NCI-H1105 treated with DMSO at 0.1 percent for 48 hours (cell line): ENCODE results near the gene MPDZ.

ENCODE experiments used
- DNase-seq: peaks from one replicate; lab custom pipeline; 2025; lab: John Stamatoyannopoulos, UW

Gene MPDZ

GRCh38 chr9:13279284-13280141 lies at the start of gene MPDZ:
Gene MPDZ (minus strand): TSS chr9:13279692. CDS start chr9:13250315, 29,377 bp downstream.
- DNase-seq, result peak; percentile 72

GRCh38 chr9:13324988-13325387 lies 45.5 kb upstream of the MPDZ start:
- no peak for DNase-seq

- no peak for DNase-seq
Observed at GRCh38 chr9:13322828-13323550, 43.5 kb upstream of the MPDZ start.

- DNase-seq, result no peak
Observed at GRCh38 chr9:13318027-13318426, 38.5 kb upstream of the MPDZ start.

- DNase-seq, result no peak
Observed at GRCh38 chr9:13296972-13297371, 17.5 kb upstream of the MPDZ start.

GRCh38 chr9:13295556-13295955 lies 16.1 kb upstream of the MPDZ start:
- DNase-seq, result no peak

GRCh38 chr9:13292782-13293181 lies 13.3 kb upstream of the MPDZ start:
- no peak for DNase-seq

GRCh38 chr9:13292158-13292557 lies 12.7 kb upstream of the MPDZ start:
- DNase-seq, result no peak

- no peak for DNase-seq
Observed at GRCh38 chr9:13291718-13292117, 12.2 kb upstream of the MPDZ start.

GRCh38 chr9:13284011-13284410 lies 4.5 kb upstream of the MPDZ start:
- DNase-seq, result no peak

- no peak for DNase-seq
Observed at GRCh38 chr9:13282998-13283397, 3.5 kb upstream of the MPDZ start.

- DNase-seq, result no peak
Observed at GRCh38 chr9:13281356-13282016, 2.0 kb upstream of the MPDZ start.

- peak; percentile 65 for DNase-seq
Observed at GRCh38 chr9:13278368-13279246, 885 bp downstream of the MPDZ start.

- peak; percentile 53 for DNase-seq
Observed at GRCh38 chr9:13278023-13278367, 1.5 kb downstream of the MPDZ start.

GRCh38 chr9:13274886-13275641 lies 4.4 kb downstream of the MPDZ start:
- DNase-seq, result peak; percentile 34

GRCh38 chr9:13270734-13271133 lies 8.8 kb downstream of the MPDZ start:
- DNase-seq, result no peak

GRCh38 chr9:13269589-13270452 lies 9.7 kb downstream of the MPDZ start:
- peak; percentile 40 for DNase-seq

GRCh38 chr9:13268469-13268868 lies 11.0 kb downstream of the MPDZ start:
- no peak for DNase-seq

GRCh38 chr9:13267743-13268142 lies 11.7 kb downstream of the MPDZ start:
- no peak for DNase-seq

- no peak for DNase-seq
Observed at GRCh38 chr9:13266167-13266566, 13.3 kb downstream of the MPDZ start.
